Endothelial cell of umbilical vein (primary cell): Measurements from ENCODE around the gene HYAL1.

Experiments
- CTCF ChIP-seq, 2 donors: IDR thresholded peaks; 1 replicate in 1 of 2; 2 replicates in 1 of 2; pipeline ENCODE4 v1.5.1; 2011; ENCODE audit warnings: low read length in 2 of 2, mild to moderate bottlenecking in 2 of 2, moderate library complexity in 2 of 2, control low read depth in 1 of 2, inconsistent platforms in 1 of 2, low read depth in 1 of 2; ENCODE audit not compliant: insufficient read depth in 1 of 2; ENCODE audit errors: extremely low read depth in 1 of 2
- POLR2A ChIP-seq: IDR thresholded peaks from 2 replicates; pipeline ENCODE4 v1.6.1; 2012; ENCODE audit warnings: low read depth, mild to moderate bottlenecking, control low read depth, low read length

GRCh38 chr3:50330330-50330729 lies 27.0 kb upstream of the HYAL1 start:
- TF ChIP-seq POLR2A (no peak), CTCF (IDR thresholded peaks at IDR 0.05; ENCODE audit: extremely low read depth in 1 of 2, insufficient read depth in 1 of 2, low read depth in 1 of 2, low read length in 2 of 2) (no peak)
